A673 (cell line): Measurements from ENCODE around the gene GAS7. TPM values are rescaled to one million over a fixed set of nuclear protein-coding genes. Genes with fewer than 3 reads are reported as not detected.

Source experiments
- BruUV-seq: library from RNA; stranded (reverse); fragments of 400-500 nt; replicated peaks from 2 replicates; lab custom pipeline; 2021; lab: Mats Ljungman, UMichigan
- CTCF ChIA-PET: fragments of 300-600 bp; sonication (Branson Sonifier 250); formaldehyde crosslinking; loops from one replicate; lab custom pipeline; 2022; ENCODE audit warnings: antibody characterized with exemption; lab: Charles Lee
- POLR2A ChIA-PET: fragments of 300-600 bp; sonication (Branson Sonifier 250); formaldehyde crosslinking; loops from one replicate; lab custom pipeline; 2022; ENCODE audit warnings: antibody characterized with exemption; ENCODE audit not compliant: low non-redundant PET; lab: Charles Lee
- DNase-seq: peaks from one replicate; pipeline ENCODE4 v3.0.0-alpha.2; 2015; ENCODE audit warnings: low spot score
- H3K27ac ChIP-seq: fragments of 200-600 bp; sonication (generic); 2 replicates; pipeline ENCODE4 v1.5.1; 2016; ENCODE audit warnings: mixed run types, low read depth, mild to moderate bottlenecking, mixed read lengths, antibody characterized with exemption, low read length; ENCODE audit not compliant: poor library complexity, severe bottlenecking
- H3K27me3 ChIP-seq: fragments of 200-600 bp; sonication (generic); replicated peaks from 2 replicates; pipeline ENCODE4 v1.6.1; 2017; ENCODE audit warnings: mixed run types, low read depth, mild to moderate bottlenecking, mixed read lengths, antibody characterized with exemption, low read length; ENCODE audit not compliant: insufficient read depth, poor library complexity
- H3K36me3 ChIP-seq: fragments of 200-600 bp; sonication (generic); 2 replicates; pipeline ENCODE4 v1.6.1; 2016; ENCODE audit warnings: mixed run types, mild to moderate bottlenecking, mixed read lengths, antibody characterized with exemption, low read length; ENCODE audit not compliant: insufficient read depth, poor library complexity, severe bottlenecking
- H3K4me1 ChIP-seq: fragments of 200-600 bp; sonication (generic); 2 replicates; pipeline ENCODE4 v1.6.1; 2017; ENCODE audit warnings: mixed run types, mild to moderate bottlenecking, mixed read lengths, antibody characterized with exemption, low read length; ENCODE audit not compliant: insufficient read depth, poor library complexity, severe bottlenecking
- H3K4me3 ChIP-seq: fragments of 200-600 bp; sonication (generic); 2 replicates; pipeline ENCODE4 v1.5.1; 2016; ENCODE audit warnings: low read depth, mixed run types, mild to moderate bottlenecking, mixed read lengths, low read length; ENCODE audit not compliant: poor library complexity, severe bottlenecking
- H3K9me3 ChIP-seq: fragments of 200-600 bp; sonication (generic); 2 replicates; pipeline ENCODE4 v1.6.1; 2016; ENCODE audit warnings: mixed run types, low read depth, mild to moderate bottlenecking, mixed read lengths, antibody characterized with exemption, low read length; ENCODE audit not compliant: poor library complexity, severe bottlenecking
- CTCF ChIP-seq: fragments of 300-800, 200-600 bp; sonication (generic); conservative IDR thresholded peaks from 2 replicates; pipeline ENCODE4 v1.5.1; 2017; ENCODE audit warnings: low read depth, mild to moderate bottlenecking, antibody characterized with exemption, low read length, moderate library complexity, mixed read lengths
- EZH2 ChIP-seq: fragments of 200-600 bp; sonication (generic); IDR thresholded peaks from 2 replicates; pipeline ENCODE4 v1.6.1; 2017; ENCODE audit warnings: borderline replicate concordance, low read depth, mild to moderate bottlenecking, mixed read lengths, antibody characterized with exemption, low read length; ENCODE audit not compliant: poor library complexity, severe bottlenecking
- intact Hi-C: fragments of 100-400 bp; cut with micrococcal nuclease; formaldehyde crosslinking; loops from one replicate; pipeline ENCODE4 v1.10.0; 2022; ENCODE audit not compliant: unreplicated experiment
- total RNA-seq: library from RNA; stranded (reverse); gene quantifications from 2 replicates; pipeline ENCODE4 v1.2.3, GENCODE V29; 2021

Gene GAS7
- total RNA-seq, 1 experiment from 2014 or later, result 2.3 TPM

GRCh38 chr17:10082795-10083194 lies 115.6 kb downstream of the GAS7 start:
- Histone ChIP-seq H3K36me3 (no peaks in the 10 kb centered on the region), H3K9me3 (no peaks in the 10 kb centered on the region), H3K27me3 (no peaks in the 10 kb centered on the region), H3K4me3 (no peak overlapping the region), H3K27ac (no peak overlapping the region), H3K4me1 (no peaks in the 10 kb centered on the region)
- no TSS peak for BruUV-seq
- intact Hi-C loops, result no loop called here
- DNase-seq, result no peak
- CTCF ChIA-PET, result no interaction called here
- POLR2A ChIA-PET, result interaction anchor here (0.5 kb wide), 1 partner anchor 1938 kb away, joined by 13 read pairs; no protein-coding TSS in a partner anchor
- no peak for TF ChIP-seq CTCF
- no peak for TF ChIP-seq EZH2

- no peak for DNase-seq
- Histone ChIP-seq H3K4me1 (no peaks in the 10 kb centered on the region), H3K9me3 (no peaks in the 10 kb centered on the region), H3K27me3 (no peaks in the 10 kb centered on the region), H3K27ac (no peak overlapping the region), H3K4me3 (no peak overlapping the region), H3K36me3 (no peaks in the 10 kb centered on the region)
- no peak for TF ChIP-seq CTCF
- no peak for TF ChIP-seq EZH2
- CTCF ChIA-PET, result no interaction called here
- intact Hi-C loops, result no loop called here
- no TSS peak for BruUV-seq
- POLR2A ChIA-PET, result no interaction called here
These were observed 116.7 kb downstream of the GAS7 start for GRCh38 chr17:10081571-10082169.

DNA sequence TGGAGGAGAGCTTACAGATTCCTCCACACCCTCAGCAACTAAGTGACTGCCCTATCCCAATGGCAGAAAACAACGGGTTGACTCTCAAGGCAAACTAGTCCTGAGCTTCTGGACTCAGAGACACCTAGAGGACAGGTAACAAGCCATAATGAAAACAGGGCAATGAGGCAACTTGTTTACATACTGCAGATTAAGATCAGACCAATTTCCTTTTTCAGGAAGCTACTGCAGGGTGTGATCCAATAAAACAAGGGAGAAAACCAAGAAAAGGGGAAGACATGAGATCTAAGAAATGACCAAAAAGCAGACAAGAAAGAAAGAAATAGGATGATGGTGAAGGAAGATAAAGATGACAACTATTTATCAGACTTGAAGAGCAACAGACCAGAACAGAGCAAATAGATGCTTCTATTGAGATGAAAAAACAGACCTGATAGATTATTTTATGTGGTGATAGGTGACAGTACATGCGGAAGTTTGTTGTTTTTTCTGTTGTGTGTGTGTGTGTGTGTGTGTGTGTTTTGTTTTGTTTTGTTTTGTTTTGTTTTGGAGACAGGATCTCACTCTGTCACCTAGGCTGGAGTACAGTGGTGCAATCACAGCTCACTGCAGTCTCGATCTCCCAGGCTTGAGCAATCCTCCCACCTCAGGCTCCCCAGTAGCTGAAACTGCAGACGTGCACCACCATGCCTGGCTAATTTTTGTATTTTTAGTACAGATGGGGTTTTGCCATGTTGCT lies 120.7 kb downstream of the GAS7 start:
- DNase-seq, result no peak
- CTCF ChIA-PET, result no interaction called here
- BruUV-seq, result no TSS peak
- TF ChIP-seq EZH2, result no peak
- no peak for TF ChIP-seq CTCF
- Histone ChIP-seq H3K27ac (no peak overlapping the region), H3K36me3 (no peaks in the 10 kb centered on the region), H3K4me1 (no peaks in the 10 kb centered on the region), H3K27me3 (no peaks in the 10 kb centered on the region), H3K4me3 (no peak overlapping the region), H3K9me3 (no peaks in the 10 kb centered on the region)
- intact Hi-C loops, result no loop called here
- POLR2A ChIA-PET, result no interaction called here
